Natural killer cell (primary cell): Measurements from ENCODE around the gene CRTAC1. TPM values are rescaled to one million over a fixed set of nuclear protein-coding genes. Genes with fewer than 3 reads are reported as not detected.

Source experiments
- ATAC-seq, 3 donors: fragments of 150-1000 bp in 2 of 3; fragments of 200-7000 bp in 1 of 3; cut with Tn5 transposase; 1 replicate in 1 of 3; 2 replicates in 2 of 3; pipeline ENCODE4 v1.10.0; 2021; ENCODE audit warnings: mild to moderate bottlenecking in 2 of 3, moderate library complexity in 2 of 3
- DNase-seq, 2 donors: peaks; one replicate each; pipeline versions ENCODE4 v3.0.0 to v3.0.0-alpha.2; 2013 to 2021; ENCODE audit warnings: mixed read lengths in 1 of 2
- H3K27ac ChIP-seq: one replicate; pipeline ENCODE4 v1.5.1; 2013; ENCODE audit warnings: mild to moderate bottlenecking, low read length
- H3K27me3 ChIP-seq: one replicate; pipeline ENCODE4 v1.6.1; 2013; ENCODE audit warnings: low read length; ENCODE audit not compliant: control insufficient read depth, insufficient read depth
- H3K36me3 ChIP-seq: one replicate; pipeline ENCODE4 v1.6.1; 2013; ENCODE audit warnings: low read length; ENCODE audit not compliant: control insufficient read depth, insufficient read depth
- H3K4me1 ChIP-seq: one replicate; pipeline ENCODE4 v1.6.1; 2013; ENCODE audit warnings: low read length; ENCODE audit not compliant: control insufficient read depth, insufficient read depth
- H3K4me3 ChIP-seq: one replicate; pipeline ENCODE4 v1.5.1; 2013; ENCODE audit warnings: low read length
- H3K9me3 ChIP-seq: one replicate; pipeline ENCODE4 v1.6.1; 2013; ENCODE audit warnings: low read length; ENCODE audit not compliant: control insufficient read depth, insufficient read depth
- H3K27ac Mint-ChIP-seq, 2 donors: one replicate each; pipeline ENCODE4 v1.8.0; 2022; ENCODE audit warnings: mild to moderate bottlenecking in 2 of 2, mixed read lengths in 2 of 2, moderate library complexity in 1 of 2
- H3K27me3 Mint-ChIP-seq, 2 donors: one replicate each; pipeline ENCODE4 v1.8.0; 2022; ENCODE audit warnings: low read depth in 2 of 2, mixed read lengths in 2 of 2
- H3K36me3 Mint-ChIP-seq: one replicate; pipeline ENCODE4 v1.8.0; 2022; ENCODE audit warnings: mixed read lengths
- H3K4me1 Mint-ChIP-seq, 2 donors: one replicate each; pipeline ENCODE4 v1.8.0; 2022; ENCODE audit warnings: mixed read lengths in 2 of 2
- H3K4me3 Mint-ChIP-seq: one replicate; pipeline ENCODE4 v1.8.0; 2022; ENCODE audit warnings: mild to moderate bottlenecking, moderate library complexity, mixed read lengths
- H3K9me3 Mint-ChIP-seq, 2 donors: one replicate each; pipeline ENCODE4 v1.8.0; 2022; ENCODE audit warnings: mixed read lengths in 2 of 2
- WGBS: methylation state at CpG from one replicate; pipeline ENCODE4 v1.1.7; 2013; ENCODE audit warnings: missing lambda C conversion rate; ENCODE audit not compliant: insufficient coverage; 5-methylcytosine and 5-hydroxymethylcytosine counted together
- intact Hi-C: fragments of 100-400 bp; cut with micrococcal nuclease; formaldehyde crosslinking; loops from one replicate; pipeline ENCODE4 v1.14.2; 2022
- total RNA-seq, 4 donors: library from RNA; stranded (reverse); fragments of 120-200 nt in 1 of 4; gene quantifications; one replicate each; pipeline versions ENCODE4 v1.2.3 to v1.2.4, GENCODE V29; 2013 to 2022
- TF ChIP-seq, protein P1 (sequence below): fragments of 200-600 bp; IDR thresholded peaks from one replicate; pipeline ENCODE4 v1.8.0; 2022; ENCODE audit warnings: antibody characterized with exemption

Gene CRTAC1
- total RNA-seq, 3 donors from 2014 or later (not counting 1 experiment from before 2014, with no cell fraction given): not detected

GRCh38 chr10:97898429-97898828 lies 132.0 kb downstream of the CRTAC1 start:
- H3K36me3 Mint-ChIP-seq: no peaks in the 10 kb centered on the region
- no peaks in the 10 kb centered on the region for H3K36me3 ChIP-seq
- no peak overlapping the region for H3K27ac Mint-ChIP-seq
- H3K27ac ChIP-seq: no peak overlapping the region
- H3K27me3 Mint-ChIP-seq: peaks cover 13 to 18% of the 10 kb centered on the region in 2 donors
- no peak overlapping the region for H3K4me3 ChIP-seq
- no peaks in the 10 kb centered on the region for H3K4me1 ChIP-seq
- no peaks in the 10 kb centered on the region for H3K4me1 Mint-ChIP-seq
- WGBS: 39% methylated on average over 4 of the region's 4 CpGs
- ATAC-seq (no peak), DNase-seq (no peak)
- TF ChIP-seq, protein P1, sequence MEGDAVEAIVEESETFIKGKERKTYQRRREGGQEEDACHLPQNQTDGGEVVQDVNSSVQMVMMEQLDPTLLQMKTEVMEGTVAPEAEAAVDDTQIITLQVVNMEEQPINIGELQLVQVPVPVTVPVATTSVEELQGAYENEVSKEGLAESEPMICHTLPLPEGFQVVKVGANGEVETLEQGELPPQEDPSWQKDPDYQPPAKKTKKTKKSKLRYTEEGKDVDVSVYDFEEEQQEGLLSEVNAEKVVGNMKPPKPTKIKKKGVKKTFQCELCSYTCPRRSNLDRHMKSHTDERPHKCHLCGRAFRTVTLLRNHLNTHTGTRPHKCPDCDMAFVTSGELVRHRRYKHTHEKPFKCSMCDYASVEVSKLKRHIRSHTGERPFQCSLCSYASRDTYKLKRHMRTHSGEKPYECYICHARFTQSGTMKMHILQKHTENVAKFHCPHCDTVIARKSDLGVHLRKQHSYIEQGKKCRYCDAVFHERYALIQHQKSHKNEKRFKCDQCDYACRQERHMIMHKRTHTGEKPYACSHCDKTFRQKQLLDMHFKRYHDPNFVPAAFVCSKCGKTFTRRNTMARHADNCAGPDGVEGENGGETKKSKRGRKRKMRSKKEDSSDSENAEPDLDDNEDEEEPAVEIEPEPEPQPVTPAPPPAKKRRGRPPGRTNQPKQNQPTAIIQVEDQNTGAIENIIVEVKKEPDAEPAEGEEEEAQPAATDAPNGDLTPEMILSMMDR: no peak
- intact Hi-C loops: no loop called here
- no peaks in the 10 kb centered on the region for H3K9me3 Mint-ChIP-seq
- no peaks in the 10 kb centered on the region for H3K9me3 ChIP-seq
- H3K27me3 ChIP-seq: peaks cover 2% of the 10 kb centered on the region
- H3K4me3 Mint-ChIP-seq: no peak overlapping the region

- WGBS: 90% methylated on average over 13 of the region's 13 CpGs
- H3K27me3 Mint-ChIP-seq: peaks cover 13 to 20% of the 10 kb centered on the region in 2 donors
- no peak for ATAC-seq
Observed at GRCh38 chr10:97896756-97897358, 133.6 kb downstream of the CRTAC1 start.

GRCh38 chr10:97895915-97896314 lies 134.5 kb downstream of the CRTAC1 start:
- 54% methylated on average over 9 of the region's 9 CpGs for WGBS
- no peaks in the 10 kb centered on the region for H3K9me3 ChIP-seq
- no peaks in the 10 kb centered on the region for H3K36me3 ChIP-seq
- H3K27me3 Mint-ChIP-seq: peaks cover 18 to 20% of the 10 kb centered on the region in 2 donors
- intact Hi-C loops: no loop called here
- no peak overlapping the region for H3K4me3 Mint-ChIP-seq
- no peaks in the 10 kb centered on the region for H3K4me1 ChIP-seq
- peaks cover 2% of the 10 kb centered on the region for H3K27me3 ChIP-seq
- H3K36me3 Mint-ChIP-seq: no peaks in the 10 kb centered on the region
- DNase-seq (no peak), ATAC-seq (no peak)
- H3K27ac ChIP-seq: no peak overlapping the region
- H3K4me1 Mint-ChIP-seq: no peaks in the 10 kb centered on the region
- TF ChIP-seq, protein P1: no peak
- H3K27ac Mint-ChIP-seq: no peak overlapping the region
- no peak overlapping the region for H3K4me3 ChIP-seq
- no peaks in the 10 kb centered on the region for H3K9me3 Mint-ChIP-seq

More at GRCh38 chr10:97896756-97897358, 133.6 kb downstream of the CRTAC1 start:
- Mint-ChIP-seq H3K27ac (no peak overlapping the region), H3K4me1 (no peaks in the 10 kb centered on the region), H3K4me3 (no peak overlapping the region), H3K9me3 (no peaks in the 10 kb centered on the region), H3K36me3 (no peaks in the 10 kb centered on the region)
- Histone ChIP-seq H3K36me3 (no peaks in the 10 kb centered on the region), H3K27me3 (peaks cover 2% of the 10 kb centered on the region), H3K4me3 (no peak overlapping the region), H3K9me3 (no peaks in the 10 kb centered on the region), H3K4me1 (no peaks in the 10 kb centered on the region), H3K27ac (no peak overlapping the region)
- intact Hi-C loops: no loop called here
- TF ChIP-seq, protein P1: no peak
- DNase-seq: no peak

- Mint-ChIP-seq H3K27me3 (peaks cover 18 to 20% of the 10 kb centered on the region in 2 donors), H3K4me3 (no peak overlapping the region), H3K4me1 (no peaks in the 10 kb centered on the region), H3K9me3 (no peaks in the 10 kb centered on the region), H3K36me3 (no peaks in the 10 kb centered on the region), H3K27ac (no peak overlapping the region)
- intact Hi-C loops: no loop called here
- H3K4me3 ChIP-seq: no peak overlapping the region
- no peak for DNase-seq
- H3K4me1 ChIP-seq: no peaks in the 10 kb centered on the region
- no peak for ATAC-seq
- H3K36me3 ChIP-seq: no peaks in the 10 kb centered on the region
- H3K27me3 ChIP-seq: peaks cover 2% of the 10 kb centered on the region
- no peak overlapping the region for H3K27ac ChIP-seq
- WGBS: 90% methylated on average over 13 of the region's 13 CpGs
- H3K9me3 ChIP-seq: no peaks in the 10 kb centered on the region
- TF ChIP-seq, protein P1: no peak
Observed at GRCh38 chr10:97895084-97895483, 135.3 kb downstream of the CRTAC1 start.
